HUES64 (cell line): ENCODE results near the gene ZNF469.

ENCODE experiments used
- H3K27ac ChIP-seq: 2 replicates; pipeline ENCODE4 v1.7.0; 2013; ENCODE audit warnings: low read depth, low read length, inconsistent platforms
- H3K27me3 ChIP-seq: 2 replicates; pipeline ENCODE4 v1.6.1; 2013; ENCODE audit warnings: mild to moderate bottlenecking, low read length; ENCODE audit not compliant: insufficient read depth
- H3K36me3 ChIP-seq: 2 replicates; pipeline ENCODE4 v1.6.1; 2013; ENCODE audit warnings: mild to moderate bottlenecking, low read length; ENCODE audit not compliant: insufficient read depth
- H3K4me1 ChIP-seq: 2 replicates; pipeline ENCODE4 v1.6.1; 2013; ENCODE audit warnings: mild to moderate bottlenecking, low read length, moderate library complexity; ENCODE audit not compliant: insufficient read depth
- H3K4me3 ChIP-seq: 2 replicates; pipeline ENCODE4 v1.5.1; 2013; ENCODE audit warnings: mild to moderate bottlenecking, low read length, moderate library complexity
- H3K9ac ChIP-seq: 2 replicates; pipeline ENCODE4 v1.6.1; 2013; ENCODE audit warnings: mild to moderate bottlenecking, low read depth, low read length
- H3K9me3 ChIP-seq: 2 replicates; pipeline ENCODE4 v1.6.1; 2013; ENCODE audit warnings: low read depth, low read length; ENCODE audit not compliant: insufficient read depth
- WGBS: fragments of 150-250, 120-280 bp; methylation state at CpG from one replicate; pipeline ENCODE4 v1.1.7; 2013; ENCODE audit warnings: missing lambda C conversion rate; 5-methylcytosine and 5-hydroxymethylcytosine counted together

Gene ZNF469

GRCh38 chr16:88349153-88349902, 33.4 kb upstream of the ZNF469 start:
- no peaks in the 10 kb centered on the region for H3K4me1 ChIP-seq
- H3K27me3 ChIP-seq: no peaks in the 10 kb centered on the region
- H3K4me3 ChIP-seq: no peak overlapping the region
- H3K9ac ChIP-seq: no peak overlapping the region
- WGBS: 92% methylated on average over 12 of the region's 12 CpGs
- H3K36me3 ChIP-seq: no peaks in the 10 kb centered on the region
- no peak overlapping the region for H3K27ac ChIP-seq
- H3K9me3 ChIP-seq: no peaks in the 10 kb centered on the region

GRCh38 chr16:88349903-88350900, 32.6 kb upstream of the ZNF469 start:
- Histone ChIP-seq H3K27ac (no peak overlapping the region), H3K27me3 (no peaks in the 10 kb centered on the region), H3K36me3 (no peaks in the 10 kb centered on the region), H3K9ac (no peak overlapping the region), H3K4me3 (no peak overlapping the region), H3K9me3 (no peaks in the 10 kb centered on the region), H3K4me1 (no peaks in the 10 kb centered on the region)
- WGBS: 94% methylated on average over 32 of the region's 32 CpGs

GRCh38 chr16:88350922-88351321, 31.8 kb upstream of the ZNF469 start:
- H3K9me3 ChIP-seq: no peaks in the 10 kb centered on the region
- no peaks in the 10 kb centered on the region for H3K36me3 ChIP-seq
- H3K4me1 ChIP-seq: no peaks in the 10 kb centered on the region
- H3K4me3 ChIP-seq: no peak overlapping the region
- no peak overlapping the region for H3K27ac ChIP-seq
- WGBS: 89% methylated on average over 15 of the region's 15 CpGs
- no peaks in the 10 kb centered on the region for H3K27me3 ChIP-seq
- H3K9ac ChIP-seq: no peak overlapping the region

- H3K36me3 ChIP-seq: no peaks in the 10 kb centered on the region
- H3K27ac ChIP-seq: no peak overlapping the region
- no peak overlapping the region for H3K9ac ChIP-seq
- no peak overlapping the region for H3K4me3 ChIP-seq
- H3K9me3 ChIP-seq: no peaks in the 10 kb centered on the region
- no peaks in the 10 kb centered on the region for H3K27me3 ChIP-seq
- no peaks in the 10 kb centered on the region for H3K4me1 ChIP-seq
- 86% methylated on average over 30 of the region's 30 CpGs for WGBS
Measured at GRCh38 chr16:88351491-88352101, 31.2 kb upstream of the ZNF469 start.

- Histone ChIP-seq H3K4me1 (no peaks in the 10 kb centered on the region), H3K9me3 (no peaks in the 10 kb centered on the region), H3K36me3 (no peaks in the 10 kb centered on the region), H3K27me3 (no peaks in the 10 kb centered on the region), H3K4me3 (no peak overlapping the region), H3K9ac (no peak overlapping the region), H3K27ac (no peak overlapping the region)
- 94% methylated on average over 23 of the region's 23 CpGs for WGBS
Measured at GRCh38 chr16:88352261-88353200, 30.2 kb upstream of the ZNF469 start.

- Histone ChIP-seq H3K36me3 (no peaks in the 10 kb centered on the region), H3K27ac (no peak overlapping the region), H3K27me3 (no peaks in the 10 kb centered on the region), H3K4me3 (no peak overlapping the region), H3K9me3 (no peaks in the 10 kb centered on the region), H3K4me1 (no peaks in the 10 kb centered on the region), H3K9ac (no peak overlapping the region)
- WGBS: 91% methylated on average over 22 of the region's 22 CpGs
Measured at GRCh38 chr16:88353232-88353631, 29.5 kb upstream of the ZNF469 start.

- Histone ChIP-seq H3K27me3 (no peaks in the 10 kb centered on the region), H3K27ac (no peak overlapping the region), H3K36me3 (no peaks in the 10 kb centered on the region), H3K9me3 (no peaks in the 10 kb centered on the region), H3K4me1 (no peaks in the 10 kb centered on the region), H3K9ac (no peak overlapping the region), H3K4me3 (no peak overlapping the region)
- 87% methylated on average over 12 of the region's 12 CpGs for WGBS
Measured at GRCh38 chr16:88353691-88354090, 29.1 kb upstream of the ZNF469 start.

- H3K9me3 ChIP-seq: no peaks in the 10 kb centered on the region
- H3K4me1 ChIP-seq: no peaks in the 10 kb centered on the region; the same call in 1 of the 2 replicates
- H3K36me3 ChIP-seq: no peaks in the 10 kb centered on the region
- H3K4me3 ChIP-seq: no peak overlapping the region
- 94% methylated on average over 33 of the region's 33 CpGs for WGBS
- H3K27ac ChIP-seq: no peak overlapping the region
- H3K9ac ChIP-seq: no peak overlapping the region
- H3K27me3 ChIP-seq: no peaks in the 10 kb centered on the region
Measured at GRCh38 chr16:88354229-88355092, 28.3 kb upstream of the ZNF469 start.

GRCh38 chr16:88355093-88355388, 27.7 kb upstream of the ZNF469 start:
- no peaks in the 10 kb centered on the region; the same call in 1 of the 2 replicates for H3K4me1 ChIP-seq

More at GRCh38 chr16:88355093-88355388, 27.7 kb upstream of the ZNF469 start:
- WGBS: 92% methylated on average over 6 of the region's 6 CpGs
- no peaks in the 10 kb centered on the region for H3K27me3 ChIP-seq
- no peaks in the 10 kb centered on the region for H3K9me3 ChIP-seq
- H3K4me3 ChIP-seq: no peak overlapping the region
- no peaks in the 10 kb centered on the region for H3K36me3 ChIP-seq
- no peak overlapping the region for H3K27ac ChIP-seq
- H3K9ac ChIP-seq: no peak overlapping the region
